ENCODE data around the gene G0S2.

G0S2 gene

GRCh38 chr1:209717818-209718217, 42.6 kb downstream of the G0S2 start:
- no peak overlapping the region for H3K27ac ChIP-seq (ENCODE audit: low read depth, low read length)
- TF ChIP-seq CTCF (IDR thresholded peaks at IDR 0.05; ENCODE audit: low read depth, low read length, poor library complexity, severe bottlenecking) = no peak
- TF ChIP-seq EZH2phosphoT487 (IDR thresholded peaks at IDR 0.05; ENCODE audit: borderline replicate concordance, low read length) = no peak
- H3K4me1 ChIP-seq (ENCODE audit: control insufficient read depth, low read length) = no peaks in the 10 kb centered on the region
- no peaks in the 10 kb centered on the region for H3F3A ChIP-seq (ENCODE audit: control insufficient read depth, insufficient read depth)
- no peaks in the 10 kb centered on the region for H4K20me1 ChIP-seq (ENCODE audit: control insufficient read depth, insufficient read depth, low read depth, low read length)
- no peaks in the 10 kb centered on the region for H3K79me2 ChIP-seq (ENCODE audit: control insufficient read depth, low read length)
- H3K4me2 ChIP-seq (ENCODE audit: low read length) = no peak overlapping the region
- no peaks in the 10 kb centered on the region for H3K36me3 ChIP-seq (ENCODE audit: control insufficient read depth, low read length)
- no peaks in the 10 kb centered on the region for H3K9me2 ChIP-seq (replicated peaks; ENCODE audit: control insufficient read depth, low read length)
- H3K9me3 ChIP-seq (ENCODE audit: control insufficient read depth, insufficient read depth, low read length) = no peaks in the 10 kb centered on the region
- no peaks in the 10 kb centered on the region for H3K27me3 ChIP-seq (ENCODE audit: control insufficient read depth, low read length)
- no peak overlapping the region for H3K4me3 ChIP-seq (ENCODE audit: low read length)

DNA sequence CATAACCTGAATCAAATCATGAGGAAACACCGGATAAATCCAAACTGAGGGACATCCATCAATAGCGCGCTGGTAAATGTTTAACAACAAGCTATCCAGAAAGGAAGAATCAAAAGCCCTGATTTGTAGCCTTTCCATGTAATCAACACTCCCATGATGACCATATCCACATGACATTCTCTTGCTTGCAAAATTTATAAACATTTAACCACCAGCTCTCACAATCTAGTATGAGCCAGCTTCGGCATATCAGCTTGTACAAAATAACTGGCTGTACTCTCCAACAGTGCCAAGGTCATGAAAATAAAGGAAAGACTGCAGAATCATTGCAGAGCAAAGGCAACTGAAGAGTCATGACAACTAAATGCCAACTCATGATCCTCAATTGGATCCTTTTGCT, 45.1 kb downstream of the G0S2 start:
- Histone ChIP-seq H3K9me3 (ENCODE audit: control insufficient read depth, insufficient read depth, low read length) (no peaks in the 10 kb centered on the region), H3K27ac (ENCODE audit: low read depth, low read length) (no peak overlapping the region), H3K27me3 (ENCODE audit: control insufficient read depth, low read length) (no peaks in the 10 kb centered on the region), H3F3A (ENCODE audit: control insufficient read depth, insufficient read depth) (no peaks in the 10 kb centered on the region), H3K4me1 (ENCODE audit: control insufficient read depth, low read length) (no peaks in the 10 kb centered on the region), H3K4me3 (ENCODE audit: low read length) (no peak overlapping the region), H3K9me2 (replicated peaks; ENCODE audit: control insufficient read depth, low read length) (no peaks in the 10 kb centered on the region), H3K79me2 (ENCODE audit: control insufficient read depth, low read length) (no peaks in the 10 kb centered on the region), H3K36me3 (ENCODE audit: control insufficient read depth, low read length) (no peaks in the 10 kb centered on the region), H4K20me1 (ENCODE audit: control insufficient read depth, insufficient read depth, low read depth, low read length) (no peaks in the 10 kb centered on the region), H3K4me2 (ENCODE audit: low read length) (no peak overlapping the region)
- TF ChIP-seq CTCF (IDR thresholded peaks at IDR 0.05; ENCODE audit: low read depth, low read length, poor library complexity, severe bottlenecking) = no peak
- no peak for TF ChIP-seq EZH2phosphoT487 (IDR thresholded peaks at IDR 0.05; ENCODE audit: borderline replicate concordance, low read length)

- Histone ChIP-seq H3K27me3 (ENCODE audit: control insufficient read depth, low read length) (no peaks in the 10 kb centered on the region), H3K4me3 (ENCODE audit: low read length) (no peak overlapping the region), H3K4me1 (ENCODE audit: control insufficient read depth, low read length) (no peaks in the 10 kb centered on the region), H3K27ac (ENCODE audit: low read depth, low read length) (no peak overlapping the region), H3F3A (ENCODE audit: control insufficient read depth, insufficient read depth) (no peaks in the 10 kb centered on the region), H3K9me3 (ENCODE audit: control insufficient read depth, insufficient read depth, low read length) (no peaks in the 10 kb centered on the region), H3K79me2 (ENCODE audit: control insufficient read depth, low read length) (no peaks in the 10 kb centered on the region), H4K20me1 (ENCODE audit: control insufficient read depth, insufficient read depth, low read depth, low read length) (no peaks in the 10 kb centered on the region), H3K36me3 (ENCODE audit: control insufficient read depth, low read length) (no peaks in the 10 kb centered on the region), H3K4me2 (ENCODE audit: low read length) (no peak overlapping the region), H3K9me2 (replicated peaks; ENCODE audit: control insufficient read depth, low read length) (no peaks in the 10 kb centered on the region)
- no peak for TF ChIP-seq CTCF (IDR thresholded peaks at IDR 0.05; ENCODE audit: low read depth, low read length, poor library complexity, severe bottlenecking)
- TF ChIP-seq EZH2phosphoT487 (IDR thresholded peaks at IDR 0.05; ENCODE audit: borderline replicate concordance, low read length) = no peak
These were observed 45.6 kb downstream of the G0S2 start for GRCh38 chr1:209720826-209721225.

GRCh38 chr1:209721323-209721722, 46.1 kb downstream of the G0S2 start:
- no peak for TF ChIP-seq EZH2phosphoT487 (IDR thresholded peaks at IDR 0.05; ENCODE audit: borderline replicate concordance, low read length)
- TF ChIP-seq CTCF (IDR thresholded peaks at IDR 0.05; ENCODE audit: low read depth, low read length, poor library complexity, severe bottlenecking) = no peak
- Histone ChIP-seq H3K4me3 (ENCODE audit: low read length) (no peak overlapping the region), H3K9me3 (ENCODE audit: control insufficient read depth, insufficient read depth, low read length) (no peaks in the 10 kb centered on the region), H3F3A (ENCODE audit: control insufficient read depth, insufficient read depth) (no peaks in the 10 kb centered on the region), H3K4me1 (ENCODE audit: control insufficient read depth, low read length) (no peaks in the 10 kb centered on the region), H4K20me1 (ENCODE audit: control insufficient read depth, insufficient read depth, low read depth, low read length) (no peaks in the 10 kb centered on the region), H3K36me3 (ENCODE audit: control insufficient read depth, low read length) (no peaks in the 10 kb centered on the region), H3K27me3 (ENCODE audit: control insufficient read depth, low read length) (no peaks in the 10 kb centered on the region), H3K9me2 (replicated peaks; ENCODE audit: control insufficient read depth, low read length) (no peaks in the 10 kb centered on the region), H3K4me2 (ENCODE audit: low read length) (no peak overlapping the region), H3K79me2 (ENCODE audit: control insufficient read depth, low read length) (no peaks in the 10 kb centered on the region), H3K27ac (ENCODE audit: low read depth, low read length) (no peak overlapping the region)
